GM10266 (cell line): ENCODE results near the gene ZFP36.

Experiments used
- DNase-seq: peaks from one replicate; pipeline ENCODE4 v3.0.0; 2012; ENCODE audit errors: extremely low spot score
- TF ChIP-seq, protein P1 (sequence below): IDR thresholded peaks from 2 replicates; pipeline ENCODE4 v1.5.1; 2012; ENCODE audit warnings: mild to moderate bottlenecking, low read depth; ENCODE audit not compliant: control insufficient read depth, insufficient read depth; ENCODE audit errors: missing control alignments

Gene ZFP36

DNA sequence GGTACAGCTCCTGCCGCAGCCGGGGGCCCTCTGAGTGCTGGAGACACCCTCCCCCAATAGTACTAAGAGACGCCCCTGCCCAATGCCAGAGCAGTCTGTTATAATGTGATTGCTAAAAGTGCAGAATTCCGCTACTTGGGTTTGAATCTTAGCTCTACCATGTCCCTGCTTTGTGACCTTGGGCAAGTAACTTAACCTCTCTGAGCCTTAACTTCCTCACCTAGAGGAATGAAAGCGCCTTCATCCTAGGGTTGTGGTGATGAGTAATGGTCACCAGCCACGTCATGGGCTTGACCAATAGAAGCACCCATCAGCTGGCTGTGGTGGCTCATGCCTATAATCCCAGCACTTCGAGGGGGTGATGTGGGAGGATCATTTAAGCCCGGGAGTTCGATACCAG is 12.4 kb downstream of the ZFP36 start:
- no peak for DNase-seq
- TF ChIP-seq, protein P1, sequence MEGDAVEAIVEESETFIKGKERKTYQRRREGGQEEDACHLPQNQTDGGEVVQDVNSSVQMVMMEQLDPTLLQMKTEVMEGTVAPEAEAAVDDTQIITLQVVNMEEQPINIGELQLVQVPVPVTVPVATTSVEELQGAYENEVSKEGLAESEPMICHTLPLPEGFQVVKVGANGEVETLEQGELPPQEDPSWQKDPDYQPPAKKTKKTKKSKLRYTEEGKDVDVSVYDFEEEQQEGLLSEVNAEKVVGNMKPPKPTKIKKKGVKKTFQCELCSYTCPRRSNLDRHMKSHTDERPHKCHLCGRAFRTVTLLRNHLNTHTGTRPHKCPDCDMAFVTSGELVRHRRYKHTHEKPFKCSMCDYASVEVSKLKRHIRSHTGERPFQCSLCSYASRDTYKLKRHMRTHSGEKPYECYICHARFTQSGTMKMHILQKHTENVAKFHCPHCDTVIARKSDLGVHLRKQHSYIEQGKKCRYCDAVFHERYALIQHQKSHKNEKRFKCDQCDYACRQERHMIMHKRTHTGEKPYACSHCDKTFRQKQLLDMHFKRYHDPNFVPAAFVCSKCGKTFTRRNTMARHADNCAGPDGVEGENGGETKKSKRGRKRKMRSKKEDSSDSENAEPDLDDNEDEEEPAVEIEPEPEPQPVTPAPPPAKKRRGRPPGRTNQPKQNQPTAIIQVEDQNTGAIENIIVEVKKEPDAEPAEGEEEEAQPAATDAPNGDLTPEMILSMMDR, result no peak

- no peak for DNase-seq
These were observed 14.1 kb downstream of the ZFP36 start for GRCh38 chr19:39420769-39421168.

DNA sequence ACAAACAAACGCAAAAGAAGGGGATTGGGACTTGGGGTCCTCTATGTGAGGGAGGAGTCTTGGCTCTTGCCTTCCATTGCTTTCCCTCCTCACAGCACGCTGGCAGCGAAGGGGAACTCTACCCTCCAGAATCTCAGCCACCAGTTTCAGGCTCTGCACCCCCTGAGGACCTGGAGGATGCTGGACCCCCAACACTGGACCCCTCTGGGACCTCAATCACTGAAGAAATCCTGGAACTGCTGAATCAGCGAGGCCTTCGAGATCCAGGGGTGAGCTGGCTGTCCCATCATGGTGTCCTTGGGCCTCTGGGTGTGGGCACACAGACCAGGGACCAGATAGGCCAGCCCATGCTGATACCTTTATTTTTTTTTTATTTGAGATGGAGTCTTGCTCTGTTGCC is 15.4 kb downstream of the ZFP36 start:
- no peak for DNase-seq
- TF ChIP-seq, protein P1, result no peak

More at GRCh38 chr19:39420769-39421168, 14.1 kb downstream of the ZFP36 start:
- TF ChIP-seq, protein P1, result no peak

DNA sequence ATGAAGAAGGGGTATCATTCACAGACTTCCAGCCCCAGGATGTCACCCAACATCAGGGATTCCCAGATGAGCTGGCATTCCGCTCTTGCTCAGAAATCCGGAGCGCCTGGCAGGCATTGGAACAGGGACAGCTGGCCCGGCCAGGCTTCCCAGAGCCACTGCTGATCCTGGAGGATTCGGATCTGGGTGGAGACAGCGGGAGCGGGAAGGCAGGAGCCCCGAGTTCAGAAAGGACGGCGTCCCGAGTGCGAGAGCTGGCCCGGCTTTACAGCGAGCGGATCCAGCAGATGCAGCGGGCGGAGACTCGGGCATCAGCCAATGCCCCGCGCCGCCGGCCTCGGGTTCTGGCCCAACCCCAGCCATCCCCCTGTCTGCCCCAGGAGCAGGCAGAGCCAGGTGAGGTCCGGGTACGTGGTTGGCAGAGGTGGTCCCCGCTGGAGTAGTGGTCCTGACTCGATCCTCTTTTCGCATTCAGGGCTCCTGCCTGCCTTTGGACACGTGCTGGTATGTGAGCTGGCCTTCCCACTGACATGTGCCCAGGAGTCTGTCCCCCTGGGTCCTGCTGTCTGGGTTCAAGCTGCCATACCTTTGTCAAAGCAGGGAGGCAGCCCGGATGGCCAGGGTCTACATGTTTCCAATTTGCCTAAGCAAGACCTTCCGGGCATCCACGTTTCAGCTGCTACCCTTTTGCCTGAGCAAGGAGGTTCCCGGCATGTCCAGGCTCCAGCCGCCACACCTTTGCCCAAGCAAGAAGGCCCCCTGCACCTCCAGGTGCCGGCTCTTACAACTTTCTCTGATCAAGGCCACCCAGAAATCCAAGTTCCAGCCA is 16.8 kb downstream of the ZFP36 start:
- TF ChIP-seq, protein P1, result no peak
- no peak for DNase-seq

- DNase-seq, result no peak
- TF ChIP-seq, protein P1, result no peak
These were observed 18.3 kb downstream of the ZFP36 start for GRCh38 chr19:39424934-39425333.

DNA sequence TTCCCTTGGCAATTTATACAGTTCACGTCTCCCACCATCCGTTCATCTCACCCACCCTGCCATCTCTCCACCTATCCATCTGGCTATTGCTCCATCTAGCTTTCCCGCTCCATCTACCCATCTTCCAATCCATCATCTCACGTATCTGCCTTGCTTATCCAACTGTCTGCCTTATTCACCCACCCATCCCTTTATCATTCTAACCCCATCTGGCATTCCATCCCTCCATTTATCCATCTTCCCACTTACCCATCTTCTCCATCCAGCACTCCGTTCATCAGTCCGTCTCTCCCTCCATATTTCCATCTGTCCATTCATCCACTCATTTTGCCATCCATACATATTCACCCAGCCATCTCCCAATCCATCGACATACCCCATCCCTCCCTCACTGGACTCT is 19.1 kb downstream of the ZFP36 start:
- DNase-seq, result no peak
- TF ChIP-seq, protein P1, result no peak

DNA sequence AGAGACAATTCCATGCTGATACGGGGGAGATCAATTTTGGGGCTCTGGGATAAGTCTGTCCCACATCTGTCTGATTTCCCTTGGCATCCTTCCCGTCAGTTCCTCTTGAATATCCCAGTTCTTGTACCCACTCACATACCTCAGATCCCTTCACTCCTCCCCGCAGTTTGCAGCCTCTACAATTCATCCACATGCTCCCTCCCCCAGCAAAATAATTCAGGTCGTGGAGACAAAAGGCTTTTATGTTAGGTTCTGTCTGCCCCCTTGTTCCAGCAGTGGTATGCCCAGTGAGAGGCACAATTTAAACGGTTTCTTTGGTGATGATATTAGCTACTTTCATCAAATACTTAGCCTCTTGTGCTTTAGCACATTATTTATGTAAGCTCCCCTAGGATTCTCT is 19.5 kb downstream of the ZFP36 start:
- TF ChIP-seq, protein P1, result no peak

More for the DNA sequence above, 19.5 kb downstream of the ZFP36 start:
- DNase-seq, result no peak
